Osteoblast (primary cell): ENCODE measurements around the gene CEACAM18. TPM values are rescaled to one million over a fixed set of nuclear protein-coding genes. Genes with fewer than 3 reads are reported as not detected.
A peak's percentile ranks its signal among the peaks of the same experiment; 100 is the strongest.

ENCODE experiments used
- DNase-seq: peaks from one replicate; pipeline ENCODE4 v3.0.0; 2011; ENCODE audit warnings: low spot score, mixed read lengths; ENCODE audit not compliant: insufficient read length; ENCODE audit errors: missing footprints
- H2AFZ ChIP-seq: 2 replicates; pipeline ENCODE4 v1.6.0; 2011; ENCODE audit warnings: mild to moderate bottlenecking, low read length
- H3K27ac ChIP-seq: 2 replicates; pipeline ENCODE4 v1.5.1; 2011; ENCODE audit warnings: mild to moderate bottlenecking, low read depth, low read length, moderate library complexity
- H3K27me3 ChIP-seq: 2 replicates; pipeline ENCODE4 v1.6.0; 2012; ENCODE audit warnings: mild to moderate bottlenecking, control low read depth, inconsistent platforms, low read length, moderate library complexity; ENCODE audit not compliant: insufficient read depth
- H3K36me3 ChIP-seq: 2 replicates; pipeline ENCODE4 v1.5.1; 2011; ENCODE audit warnings: mild to moderate bottlenecking, low read length, control low read depth, moderate library complexity; ENCODE audit not compliant: insufficient read depth
- H3K4me1 ChIP-seq: 2 replicates; pipeline ENCODE4 v1.5.1; 2011; ENCODE audit warnings: mild to moderate bottlenecking, low read length, control low read depth, moderate library complexity; ENCODE audit not compliant: insufficient read depth
- H3K4me2 ChIP-seq: 2 replicates; pipeline ENCODE4 v1.6.0; 2011; ENCODE audit warnings: mild to moderate bottlenecking, low read length; ENCODE audit not compliant: insufficient read depth
- H3K4me3 ChIP-seq: fragments of 200-600 bp; sonication (generic); 3 replicates; pipeline ENCODE4 v1.5.1; 2012; ENCODE audit warnings: mild to moderate bottlenecking, low read length, inconsistent platforms; ENCODE audit not compliant: insufficient read depth
- H3K79me2 ChIP-seq: 2 replicates; pipeline ENCODE4 v1.6.0; 2012; ENCODE audit warnings: mild to moderate bottlenecking, low read length, control low read depth, inconsistent platforms; ENCODE audit not compliant: insufficient read depth
- H3K9me3 ChIP-seq: 2 replicates; pipeline ENCODE4 v1.5.1; 2011; ENCODE audit warnings: low read depth, low read length, control low read depth
- H4K20me1 ChIP-seq: 2 replicates; pipeline ENCODE4 v1.6.0; 2012; ENCODE audit warnings: mild to moderate bottlenecking, low read length, control low read depth; ENCODE audit not compliant: insufficient read depth
- total RNA-seq: library from RNA; depleted of rRNA; stranded (reverse); fragments of >200 nt; gene quantifications from 2 replicates; pipeline ENCODE4 v1.2.3, GENCODE V29; 2012
- TF ChIP-seq, protein P1 (sequence below): IDR thresholded peaks from 2 replicates; pipeline ENCODE4 v1.5.1; 2011; ENCODE audit warnings: mild to moderate bottlenecking, low read depth, low read length, moderate library complexity; ENCODE audit errors: extremely low read depth

CEACAM18 gene
- total RNA-seq, 1 donor, result not detected

DNA sequence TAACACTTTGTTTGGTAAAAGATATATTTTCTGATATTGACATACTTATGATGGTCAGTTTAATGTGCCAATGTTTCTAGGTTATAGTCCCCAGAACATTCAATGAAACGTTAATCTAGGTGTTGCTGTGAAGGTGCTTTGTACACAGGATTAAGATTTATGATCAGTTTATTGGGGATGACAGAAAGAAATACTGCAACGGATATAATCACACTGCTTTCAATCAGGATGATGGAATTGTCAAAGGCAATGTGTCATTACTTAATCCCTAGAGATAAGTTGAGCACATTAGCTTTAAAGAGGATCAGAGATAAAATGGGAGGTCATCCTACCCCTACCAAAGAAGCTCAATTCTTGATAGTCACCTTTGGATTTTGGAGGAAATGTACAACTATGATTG is 35.6 kb downstream of the CEACAM18 start:
- Histone ChIP-seq H3K27me3 (peaks cover 6% of the 10 kb centered on the region), H3K4me3 (no peak overlapping the region), H4K20me1 (no peaks in the 10 kb centered on the region), H3K79me2 (no peaks in the 10 kb centered on the region), H3K9me3 (no peaks in the 10 kb centered on the region), H3K4me2 (no peak overlapping the region), H3K27ac (no peak overlapping the region), H3K4me1 (no peaks in the 10 kb centered on the region), H3K36me3 (no peaks in the 10 kb centered on the region), H2AFZ (no peak overlapping the region)
- DNase-seq, result no peak
- TF ChIP-seq, protein P1, sequence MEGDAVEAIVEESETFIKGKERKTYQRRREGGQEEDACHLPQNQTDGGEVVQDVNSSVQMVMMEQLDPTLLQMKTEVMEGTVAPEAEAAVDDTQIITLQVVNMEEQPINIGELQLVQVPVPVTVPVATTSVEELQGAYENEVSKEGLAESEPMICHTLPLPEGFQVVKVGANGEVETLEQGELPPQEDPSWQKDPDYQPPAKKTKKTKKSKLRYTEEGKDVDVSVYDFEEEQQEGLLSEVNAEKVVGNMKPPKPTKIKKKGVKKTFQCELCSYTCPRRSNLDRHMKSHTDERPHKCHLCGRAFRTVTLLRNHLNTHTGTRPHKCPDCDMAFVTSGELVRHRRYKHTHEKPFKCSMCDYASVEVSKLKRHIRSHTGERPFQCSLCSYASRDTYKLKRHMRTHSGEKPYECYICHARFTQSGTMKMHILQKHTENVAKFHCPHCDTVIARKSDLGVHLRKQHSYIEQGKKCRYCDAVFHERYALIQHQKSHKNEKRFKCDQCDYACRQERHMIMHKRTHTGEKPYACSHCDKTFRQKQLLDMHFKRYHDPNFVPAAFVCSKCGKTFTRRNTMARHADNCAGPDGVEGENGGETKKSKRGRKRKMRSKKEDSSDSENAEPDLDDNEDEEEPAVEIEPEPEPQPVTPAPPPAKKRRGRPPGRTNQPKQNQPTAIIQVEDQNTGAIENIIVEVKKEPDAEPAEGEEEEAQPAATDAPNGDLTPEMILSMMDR, result no peak

DNA sequence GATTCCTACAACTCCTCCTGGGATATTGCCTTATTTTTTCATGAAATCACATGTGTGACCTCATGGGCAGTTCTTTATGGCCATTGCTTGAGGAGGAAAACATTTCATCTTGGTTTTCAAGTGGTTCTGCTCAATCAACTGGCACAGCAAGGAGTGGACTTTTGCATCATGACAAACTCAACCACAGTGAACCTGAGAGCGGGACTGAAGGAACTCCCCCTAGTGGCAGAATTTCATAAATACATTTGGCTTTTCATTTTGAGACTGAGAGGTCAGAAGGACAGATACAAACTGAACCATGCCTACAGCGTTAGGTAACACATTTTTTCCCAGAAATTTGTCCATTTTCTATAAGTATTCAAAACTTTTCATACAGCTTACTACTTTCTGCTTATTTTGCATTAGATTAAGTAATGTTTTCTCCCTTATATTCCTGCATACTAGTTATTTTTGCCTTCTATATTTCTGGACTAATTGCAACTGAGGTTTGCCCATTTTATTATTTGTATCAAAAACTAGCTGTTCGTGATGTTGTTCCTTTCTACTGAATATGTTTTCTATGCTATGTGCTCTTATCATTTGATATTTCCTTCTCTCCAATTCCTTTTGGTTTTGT is 36.6 kb downstream of the CEACAM18 start:
- Histone ChIP-seq H3K27ac (no peak overlapping the region), H3K4me3 (no peak overlapping the region), H3K27me3 (peaks cover 3% of the 10 kb centered on the region), H3K9me3 (no peaks in the 10 kb centered on the region), H3K4me2 (no peak overlapping the region), H3K4me1 (no peaks in the 10 kb centered on the region), H4K20me1 (no peaks in the 10 kb centered on the region), H2AFZ (no peak overlapping the region), H3K36me3 (no peaks in the 10 kb centered on the region), H3K79me2 (no peaks in the 10 kb centered on the region)
- peak; percentile 51 for DNase-seq
- TF ChIP-seq, protein P1, result peak; percentile 75

DNA sequence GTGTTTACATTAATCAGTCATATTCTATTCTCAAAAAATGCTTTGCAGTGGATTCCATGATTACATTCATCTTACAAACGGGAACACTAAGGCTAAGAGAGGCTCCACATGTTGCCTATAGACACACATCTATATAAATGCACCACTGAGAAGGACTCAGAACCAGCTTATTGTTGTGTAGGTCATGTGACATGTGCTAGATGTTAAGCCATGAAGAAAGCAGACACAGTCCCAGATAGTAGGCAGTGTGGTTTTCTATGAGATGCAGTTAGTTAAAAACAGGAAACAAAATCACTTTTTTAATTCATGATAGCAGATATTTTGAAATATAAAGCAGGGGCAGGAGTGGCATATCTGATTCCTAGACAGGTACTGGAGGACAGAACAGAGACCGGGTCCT is 42.4 kb downstream of the CEACAM18 start:
- Histone ChIP-seq H3K27me3 (no peaks in the 10 kb centered on the region), H3K27ac (no peak overlapping the region), H3K4me3 (no peak overlapping the region), H2AFZ (no peak overlapping the region), H3K4me2 (no peak overlapping the region), H3K9me3 (no peaks in the 10 kb centered on the region), H3K4me1 (no peaks in the 10 kb centered on the region), H3K79me2 (no peaks in the 10 kb centered on the region), H3K36me3 (no peaks in the 10 kb centered on the region), H4K20me1 (no peaks in the 10 kb centered on the region)
- DNase-seq, result no peak
- TF ChIP-seq, protein P1, result no peak

DNA sequence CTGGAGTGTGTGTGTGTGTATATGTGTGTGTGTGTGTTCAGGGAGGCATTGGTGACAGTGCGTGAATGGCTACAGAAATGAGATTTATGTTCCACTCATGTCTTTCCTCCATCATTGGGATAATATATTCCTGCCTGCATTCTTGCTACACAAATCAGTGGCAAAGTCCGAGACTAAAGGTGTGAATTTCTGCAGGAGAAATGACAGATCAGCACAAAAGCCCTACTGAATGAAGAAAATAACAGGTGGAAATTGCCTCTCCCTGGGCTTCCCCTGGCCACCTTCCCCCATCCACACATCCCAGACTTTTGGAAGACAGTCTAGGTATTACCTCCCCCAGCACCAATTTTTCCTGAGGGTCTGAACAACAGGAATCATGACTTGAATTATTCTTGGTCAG is 43.0 kb downstream of the CEACAM18 start:
- Histone ChIP-seq H3K27ac (no peak overlapping the region), H3K79me2 (no peaks in the 10 kb centered on the region)

More for the DNA sequence above, 43.0 kb downstream of the CEACAM18 start:
- Histone ChIP-seq H3K27me3 (no peaks in the 10 kb centered on the region), H3K9me3 (no peaks in the 10 kb centered on the region), H3K36me3 (no peaks in the 10 kb centered on the region), H3K4me3 (no peak overlapping the region), H4K20me1 (no peaks in the 10 kb centered on the region), H3K4me2 (no peak overlapping the region), H2AFZ (no peak overlapping the region), H3K4me1 (no peaks in the 10 kb centered on the region)
- no peak for DNase-seq
- TF ChIP-seq, protein P1, result no peak
